Upper lobe of left lung (tissue), 4 donors: ENCODE results near the gene KIRREL3.

Experiments
- CTCF ChIP-seq, 6 experiments: fragments of 450-650 bp in 4 of 6; fragments of 200-600 bp in 2 of 6; sonication (generic) in 2 of 6; IDR thresholded peaks; one replicate each; pipeline ENCODE4 v1.5.1; 2016 to 2019; ENCODE audit warnings: antibody characterized with exemption in 6 of 6
- POLR2A ChIP-seq, 4 donors: fragments of 450-650 bp; IDR thresholded peaks; one replicate each; pipeline ENCODE4 v1.5.1; 2016 to 2017; ENCODE audit warnings: antibody characterized with exemption in 4 of 4, mild to moderate bottlenecking in 2 of 4

GRCh38 chr11:126391286-126391954 lies 609.1 kb downstream of the KIRREL3 start:
- TF ChIP-seq CTCF (IDR thresholded peaks at IDR 0.05) (no peak), POLR2A (IDR thresholded peaks at IDR 0.05) (no peak)
